ENCODE measurements around the gene RGP1.

The RGP1 gene

DNA sequence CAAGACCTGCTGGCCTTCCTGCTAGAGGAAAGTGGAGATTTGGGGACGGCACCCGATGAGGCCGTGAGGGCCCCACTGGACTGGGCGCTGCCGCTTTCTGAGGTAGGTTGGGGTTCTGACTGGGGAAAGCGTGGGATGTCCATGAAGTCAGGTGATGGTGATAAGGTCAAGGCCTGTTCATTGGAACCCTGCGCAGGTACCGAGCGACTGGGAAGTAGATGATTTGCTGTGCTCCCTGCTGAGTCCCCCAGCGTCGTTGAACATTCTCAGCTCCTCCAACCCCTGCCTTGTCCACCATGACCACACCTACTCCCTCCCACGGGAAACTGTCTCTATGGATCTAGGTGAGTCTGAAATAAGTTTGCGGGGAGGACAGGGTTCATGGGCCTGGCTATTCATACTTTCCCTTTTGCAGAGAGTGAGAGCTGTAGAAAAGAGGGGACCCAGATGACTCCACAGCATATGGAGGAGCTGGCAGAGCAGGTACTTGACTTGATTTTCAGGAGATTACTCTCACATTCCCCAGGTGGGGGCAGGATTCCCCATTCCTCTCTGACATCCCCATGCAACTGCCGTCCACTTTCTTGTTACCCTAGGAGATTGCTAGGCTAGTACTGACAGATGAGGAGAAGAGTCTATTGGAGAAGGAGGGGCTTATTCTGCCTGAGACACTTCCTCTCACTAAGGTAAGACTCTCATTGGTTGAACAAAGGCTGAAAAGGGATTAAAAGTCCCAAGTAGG is 16.1 kb upstream of the RGP1 start:
- TF ChIP-seq, protein P1, sequence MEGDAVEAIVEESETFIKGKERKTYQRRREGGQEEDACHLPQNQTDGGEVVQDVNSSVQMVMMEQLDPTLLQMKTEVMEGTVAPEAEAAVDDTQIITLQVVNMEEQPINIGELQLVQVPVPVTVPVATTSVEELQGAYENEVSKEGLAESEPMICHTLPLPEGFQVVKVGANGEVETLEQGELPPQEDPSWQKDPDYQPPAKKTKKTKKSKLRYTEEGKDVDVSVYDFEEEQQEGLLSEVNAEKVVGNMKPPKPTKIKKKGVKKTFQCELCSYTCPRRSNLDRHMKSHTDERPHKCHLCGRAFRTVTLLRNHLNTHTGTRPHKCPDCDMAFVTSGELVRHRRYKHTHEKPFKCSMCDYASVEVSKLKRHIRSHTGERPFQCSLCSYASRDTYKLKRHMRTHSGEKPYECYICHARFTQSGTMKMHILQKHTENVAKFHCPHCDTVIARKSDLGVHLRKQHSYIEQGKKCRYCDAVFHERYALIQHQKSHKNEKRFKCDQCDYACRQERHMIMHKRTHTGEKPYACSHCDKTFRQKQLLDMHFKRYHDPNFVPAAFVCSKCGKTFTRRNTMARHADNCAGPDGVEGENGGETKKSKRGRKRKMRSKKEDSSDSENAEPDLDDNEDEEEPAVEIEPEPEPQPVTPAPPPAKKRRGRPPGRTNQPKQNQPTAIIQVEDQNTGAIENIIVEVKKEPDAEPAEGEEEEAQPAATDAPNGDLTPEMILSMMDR (IDR thresholded peaks at IDR 0.05; ENCODE audit: insufficient read depth, low read length, poor library complexity, severe bottlenecking) = peak; percentile 15
- H3K27me3 ChIP-seq (replicated peaks; ENCODE audit: control insufficient read depth, insufficient read depth, low read length) = no peaks in the 10 kb centered on the region
- peak overlapping the region; percentile 92 for H3K4me3 ChIP-seq (replicated peaks; ENCODE audit: low read depth, low read length)
- peaks cover 15% of the 10 kb centered on the region for H3K36me3 ChIP-seq (ENCODE audit: control insufficient read depth, insufficient read depth, low read length)
- no peak for DNase-seq (ENCODE audit: extremely low read depth, insufficient read length)

DNA sequence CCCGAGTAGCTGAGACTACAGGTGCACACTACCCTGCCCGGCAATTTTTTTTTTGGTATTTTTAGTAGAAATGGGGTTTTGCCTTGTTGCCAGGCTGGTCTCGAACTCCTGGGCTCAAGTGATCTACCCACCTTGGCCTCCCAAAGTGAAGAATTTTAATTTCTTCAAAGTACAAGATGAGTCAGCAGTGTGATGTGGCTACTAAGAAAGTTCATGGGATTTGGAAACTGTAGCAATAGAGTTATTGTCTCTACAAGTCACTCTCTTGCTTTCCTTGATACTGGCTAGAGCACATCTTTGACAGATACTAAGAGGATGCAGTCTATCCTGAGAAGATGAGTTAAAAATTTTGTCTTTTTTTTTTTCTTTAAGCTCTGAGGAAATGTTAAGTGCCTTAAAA is 15.0 kb upstream of the RGP1 start:
- Histone ChIP-seq H3K4me3 (replicated peaks; ENCODE audit: low read depth, low read length) (no peak overlapping the region), H3K36me3 (ENCODE audit: control insufficient read depth, insufficient read depth, low read length) (peaks cover 19% of the 10 kb centered on the region), H3K27me3 (replicated peaks; ENCODE audit: control insufficient read depth, insufficient read depth, low read length) (no peaks in the 10 kb centered on the region)
- no peak for DNase-seq (ENCODE audit: extremely low read depth, insufficient read length)
- TF ChIP-seq, protein P1 (IDR thresholded peaks at IDR 0.05; ENCODE audit: insufficient read depth, low read length, poor library complexity, severe bottlenecking) = no peak

DNA sequence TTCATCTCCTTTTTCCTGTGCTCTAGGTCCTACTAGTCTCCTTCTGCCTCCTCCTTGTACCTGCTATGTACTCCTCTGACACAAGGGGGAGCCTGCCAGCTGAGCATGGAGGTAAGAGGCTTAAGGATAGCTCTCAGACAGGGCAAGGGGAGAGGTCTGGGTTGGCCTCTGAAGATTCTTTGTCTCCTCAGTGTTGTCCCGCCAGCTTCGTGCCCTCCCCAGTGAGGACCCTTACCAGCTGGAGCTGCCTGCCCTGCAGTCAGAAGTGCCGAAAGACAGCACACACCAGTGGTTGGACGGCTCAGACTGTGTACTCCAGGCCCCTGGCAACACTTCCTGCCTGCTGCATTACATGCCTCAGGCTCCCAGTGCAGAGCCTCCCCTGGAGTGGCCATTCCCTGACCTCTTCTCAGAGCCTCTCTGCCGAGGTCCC is 12.9 kb upstream of the RGP1 start:
- no peak overlapping the region for H3K4me3 ChIP-seq (replicated peaks; ENCODE audit: low read depth, low read length)
- peaks cover 35% of the 10 kb centered on the region for H3K36me3 ChIP-seq (ENCODE audit: control insufficient read depth, insufficient read depth, low read length)
- no peaks in the 10 kb centered on the region for H3K27me3 ChIP-seq (replicated peaks; ENCODE audit: control insufficient read depth, insufficient read depth, low read length)
- DNase-seq (ENCODE audit: extremely low read depth, insufficient read length) = peak; percentile 50
- TF ChIP-seq, protein P1 (IDR thresholded peaks at IDR 0.05; ENCODE audit: insufficient read depth, low read length, poor library complexity, severe bottlenecking) = peak; percentile 96

DNA sequence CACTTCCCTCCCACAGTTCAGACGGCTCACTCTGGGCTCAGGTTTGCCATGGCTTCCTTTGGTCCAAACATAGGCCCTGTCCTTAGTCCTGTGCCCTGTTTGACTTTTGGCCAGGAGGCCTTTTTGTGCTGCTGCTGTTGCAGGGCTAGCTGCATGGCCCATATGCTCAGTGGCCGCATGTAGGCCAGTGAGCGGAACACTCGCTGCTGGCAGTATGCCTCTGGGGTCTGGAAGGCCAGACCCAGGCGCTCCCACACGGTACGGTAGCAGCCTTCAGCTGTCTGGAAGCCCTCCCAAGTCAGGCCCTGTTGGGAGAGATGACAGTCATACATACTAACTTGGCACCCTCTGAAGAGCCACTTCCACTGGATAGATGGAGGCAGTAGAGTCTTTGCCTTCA is 11.9 kb upstream of the RGP1 start:
- DNase-seq (ENCODE audit: extremely low read depth, insufficient read length) = no peak
- Histone ChIP-seq H3K36me3 (ENCODE audit: control insufficient read depth, insufficient read depth, low read length) (peaks cover 39% of the 10 kb centered on the region), H3K27me3 (replicated peaks; ENCODE audit: control insufficient read depth, insufficient read depth, low read length) (no peaks in the 10 kb centered on the region), H3K4me3 (replicated peaks; ENCODE audit: low read depth, low read length) (no peak overlapping the region)
- TF ChIP-seq, protein P1 (IDR thresholded peaks at IDR 0.05; ENCODE audit: insufficient read depth, low read length, poor library complexity, severe bottlenecking) = no peak

DNA sequence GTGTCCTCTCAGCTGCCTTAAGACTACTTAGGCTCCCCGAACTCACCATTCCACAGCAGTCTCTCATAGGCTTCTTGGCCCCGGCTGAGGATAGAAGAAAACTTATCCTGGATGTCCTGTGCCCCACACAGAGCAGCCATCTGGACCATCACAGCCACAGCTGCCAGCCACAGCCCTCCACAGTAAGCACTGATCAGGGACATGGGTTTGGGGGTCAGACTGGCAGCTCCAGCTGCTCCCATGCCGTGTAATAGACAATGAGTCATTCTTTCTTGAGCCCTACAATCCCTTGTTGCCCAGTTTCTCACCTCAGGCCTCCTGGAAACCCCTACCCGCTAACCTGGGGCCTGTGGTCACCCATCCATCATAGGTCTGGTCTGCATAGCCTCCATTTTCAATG is 10.9 kb upstream of the RGP1 start:
- no peak overlapping the region for H3K4me3 ChIP-seq (replicated peaks; ENCODE audit: low read depth, low read length)
- no peaks in the 10 kb centered on the region for H3K27me3 ChIP-seq (replicated peaks; ENCODE audit: control insufficient read depth, insufficient read depth, low read length)
- DNase-seq (ENCODE audit: extremely low read depth, insufficient read length) = no peak
- H3K36me3 ChIP-seq (ENCODE audit: control insufficient read depth, insufficient read depth, low read length) = peaks cover 39% of the 10 kb centered on the region
- TF ChIP-seq, protein P1 (IDR thresholded peaks at IDR 0.05; ENCODE audit: insufficient read depth, low read length, poor library complexity, severe bottlenecking) = no peak
